IPS DF 6.9 (cell line): ENCODE measurements around the gene PPARG.

ENCODE experiments used
- DNase-seq: peaks from one replicate; pipeline ENCODE4 v3.0.0-alpha.2; 2013; ENCODE audit warnings: low read depth, low spot score
- H3K27ac ChIP-seq: one replicate; pipeline ENCODE4 v1.5.1; 2013; ENCODE audit warnings: low read length, control low read depth
- H3K27me3 ChIP-seq: 2 replicates; pipeline ENCODE4 v1.6.1; 2013; ENCODE audit warnings: mild to moderate bottlenecking, low read length; ENCODE audit not compliant: control insufficient read depth, insufficient read depth
- H3K36me3 ChIP-seq: 2 replicates; pipeline ENCODE4 v1.6.1; 2013; ENCODE audit warnings: low read length; ENCODE audit not compliant: control insufficient read depth, insufficient read depth
- H3K4me1 ChIP-seq: 2 replicates; pipeline ENCODE4 v1.6.1; 2013; ENCODE audit warnings: low read length; ENCODE audit not compliant: control insufficient read depth, insufficient read depth
- H3K4me3 ChIP-seq: 2 replicates; pipeline ENCODE4 v1.5.1; 2013; ENCODE audit warnings: mild to moderate bottlenecking, low read length
- H3K9me3 ChIP-seq: 2 replicates; pipeline ENCODE4 v1.6.1; 2013; ENCODE audit warnings: low read length, inconsistent platforms; ENCODE audit not compliant: control insufficient read depth, insufficient read depth
- WGBS: extraction: QIAGEN DNeasy Blood & Tissue Kit; methylation state at CpG from one replicate; pipeline ENCODE4 v1.1.7; 2013; ENCODE audit warnings: mixed read lengths, missing lambda C conversion rate; ENCODE audit not compliant: insufficient read length, insufficient coverage; 5-methylcytosine and 5-hydroxymethylcytosine counted together

The PPARG gene

DNA sequence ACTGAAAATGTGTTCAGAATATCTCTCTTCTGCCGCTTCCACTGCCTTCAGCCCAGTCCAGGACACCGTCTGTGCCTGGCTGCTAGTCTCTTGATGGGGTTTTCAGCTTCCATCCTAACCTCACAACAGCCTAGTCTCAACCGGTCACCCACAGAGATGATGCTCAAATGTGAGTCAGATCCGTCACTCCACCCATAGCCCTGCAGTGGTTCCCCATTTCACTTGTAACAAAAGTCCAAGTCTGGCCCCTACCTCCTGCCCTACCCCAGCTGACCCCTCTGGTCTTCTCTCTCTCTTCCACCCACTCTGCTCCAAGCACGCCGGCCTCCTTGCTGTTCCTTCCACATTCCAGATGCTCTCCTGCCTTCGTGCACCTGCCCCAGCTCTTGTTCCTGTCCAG is 68.1 kb downstream of the PPARG start:
- Histone ChIP-seq H3K27me3 (no peaks in the 10 kb centered on the region), H3K4me1 (no peaks in the 10 kb centered on the region), H3K9me3 (no peaks in the 10 kb centered on the region), H3K27ac (no peak overlapping the region), H3K4me3 (no peak overlapping the region), H3K36me3 (no peaks in the 10 kb centered on the region)
- no CpG with 5 or more reads among the region's 7 CpGs for WGBS
- DNase-seq, result no peak

DNA sequence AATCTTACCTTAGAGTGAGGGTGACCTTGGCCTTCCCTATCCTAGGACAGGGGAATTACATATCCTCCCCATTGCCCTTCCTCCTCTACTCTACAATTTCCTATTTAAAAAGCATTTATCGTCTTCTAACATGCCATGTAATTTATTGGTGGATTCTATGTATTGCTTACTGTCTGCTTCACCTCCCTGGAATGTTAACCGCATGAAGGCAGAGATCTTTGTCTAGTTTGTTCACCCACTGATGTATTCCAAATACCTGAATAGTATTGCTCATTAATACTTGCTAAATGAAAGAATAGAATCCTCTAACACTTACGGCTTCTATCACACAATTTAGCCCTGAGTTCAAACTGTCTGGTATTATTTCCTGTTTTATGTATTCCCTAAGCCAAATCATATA is 68.6 kb downstream of the PPARG start:
- Histone ChIP-seq H3K4me3 (no peak overlapping the region), H3K4me1 (no peaks in the 10 kb centered on the region), H3K27ac (no peak overlapping the region), H3K36me3 (no peaks in the 10 kb centered on the region), H3K9me3 (no peaks in the 10 kb centered on the region), H3K27me3 (no peaks in the 10 kb centered on the region)
- no peak for DNase-seq
- no CpG with 5 or more reads among the region's 3 CpGs for WGBS

DNA sequence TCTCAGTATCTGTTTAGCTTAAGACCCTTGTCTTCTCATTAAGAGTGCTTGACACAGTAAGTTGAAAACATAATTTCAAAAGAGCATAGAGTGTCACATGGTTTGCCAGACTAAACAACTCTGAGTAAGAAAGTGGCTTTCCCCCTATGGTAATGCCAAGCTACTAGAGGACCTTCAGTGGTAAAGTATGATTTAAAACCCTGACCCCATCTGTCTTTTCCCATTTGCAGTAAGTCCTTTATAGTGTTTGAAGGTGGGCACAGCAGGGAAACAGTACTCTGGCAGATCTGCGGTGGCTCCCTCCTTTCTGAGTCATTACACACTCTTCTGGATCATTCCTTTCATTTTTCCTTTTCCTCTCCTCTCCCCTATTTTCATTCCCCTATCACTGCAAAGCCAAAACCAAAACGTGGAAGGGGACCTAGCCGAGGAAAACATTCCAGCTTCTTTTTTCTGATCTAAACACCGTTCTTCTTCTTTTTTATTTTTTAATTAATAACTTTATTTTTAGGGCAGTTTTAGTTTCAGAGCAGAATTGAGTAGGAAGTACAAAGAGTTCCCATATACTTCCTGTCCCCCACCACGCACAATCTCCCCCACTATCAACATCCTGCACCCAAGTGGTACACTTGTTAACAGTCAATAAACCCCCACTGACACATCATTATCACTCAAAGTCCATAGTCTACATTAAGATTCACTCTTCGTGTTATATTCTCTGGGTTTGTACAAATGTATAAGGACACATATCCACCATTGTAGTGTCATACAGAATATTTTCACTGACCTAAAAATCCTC is 74.7 kb downstream of the PPARG start:
- no CpG with 5 or more reads among the region's 6 CpGs for WGBS
- H3K27me3 ChIP-seq, result no peaks in the 10 kb centered on the region
- H3K4me3 ChIP-seq, result no peak overlapping the region
- H3K9me3 ChIP-seq, result no peaks in the 10 kb centered on the region
- H3K4me1 ChIP-seq, result no peaks in the 10 kb centered on the region
- DNase-seq, result no peak
- no peaks in the 10 kb centered on the region for H3K36me3 ChIP-seq
- H3K27ac ChIP-seq, result no peak overlapping the region

DNA sequence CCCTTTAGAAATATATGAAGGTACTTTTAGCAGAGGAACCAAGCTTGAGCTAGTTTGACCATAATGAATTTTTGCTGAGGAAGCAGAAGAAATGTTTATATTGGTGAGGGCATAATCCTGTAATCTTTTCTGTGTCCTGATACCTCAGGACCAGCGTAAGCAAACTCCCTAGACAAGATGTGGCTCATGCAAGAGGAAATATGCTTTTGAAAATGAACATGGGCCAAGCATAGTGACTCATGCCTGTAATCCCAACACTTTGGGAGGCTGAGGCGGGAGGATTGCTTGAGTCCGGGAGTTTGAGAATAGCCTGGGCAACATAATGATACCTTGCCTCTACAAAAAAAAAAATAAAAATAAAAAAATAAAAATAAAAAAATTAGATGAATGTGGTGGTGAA is 78.5 kb downstream of the PPARG start:
- Histone ChIP-seq H3K27ac (no peak overlapping the region), H3K27me3 (no peaks in the 10 kb centered on the region), H3K36me3 (no peaks in the 10 kb centered on the region), H3K9me3 (no peaks in the 10 kb centered on the region), H3K4me1 (no peaks in the 10 kb centered on the region), H3K4me3 (no peak overlapping the region)
- WGBS, result no CpG with 5 or more reads among the region's 3 CpGs
- DNase-seq, result no peak

DNA sequence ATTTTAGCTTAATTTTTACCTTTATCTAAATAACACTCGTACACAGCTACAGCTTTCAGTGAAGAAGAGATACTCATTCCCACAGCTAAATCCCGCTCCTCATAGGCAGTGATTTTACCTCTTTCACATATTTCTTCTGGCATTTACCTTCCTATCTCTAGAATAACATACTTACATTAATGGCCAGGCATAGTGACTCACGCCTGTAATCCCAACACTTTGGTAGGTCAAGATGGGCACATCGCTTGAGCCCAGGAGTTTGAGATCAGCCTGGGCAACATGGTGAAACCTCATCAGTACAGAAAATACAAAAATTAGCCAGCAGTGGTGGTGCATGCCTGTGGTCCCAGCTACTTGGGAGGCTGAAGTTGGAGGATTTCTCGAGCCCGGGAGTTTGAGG is 80.2 kb downstream of the PPARG start:
- Histone ChIP-seq H3K4me3 (no peak overlapping the region), H3K9me3 (no peaks in the 10 kb centered on the region), H3K36me3 (no peaks in the 10 kb centered on the region), H3K27me3 (no peaks in the 10 kb centered on the region), H3K27ac (no peak overlapping the region), H3K4me1 (no peaks in the 10 kb centered on the region)
- WGBS, result no CpG with 5 or more reads among the region's 6 CpGs
- no peak for DNase-seq

DNA sequence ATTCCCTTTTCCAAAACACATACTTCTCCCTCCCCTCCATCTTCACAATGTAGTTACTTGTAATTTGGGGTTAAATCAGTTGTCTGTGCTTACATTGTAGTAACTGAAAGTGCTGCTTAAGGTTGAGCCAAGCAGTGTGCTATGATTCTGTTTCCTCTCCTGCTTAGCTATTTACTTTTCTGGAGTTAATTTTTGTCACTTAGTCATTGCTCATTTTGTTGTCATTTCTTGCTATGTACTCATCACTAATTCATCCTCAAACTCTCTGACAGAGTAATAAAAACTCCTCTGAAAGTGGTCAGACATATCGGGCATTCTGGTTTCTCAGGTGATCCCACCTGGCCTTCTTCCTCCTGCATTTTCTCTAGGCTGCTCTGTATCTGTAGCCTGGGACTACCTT is 80.7 kb downstream of the PPARG start:
- no peaks in the 10 kb centered on the region for H3K9me3 ChIP-seq
- no peak overlapping the region for H3K27ac ChIP-seq
- H3K36me3 ChIP-seq, result no peaks in the 10 kb centered on the region
- no peak overlapping the region for H3K4me3 ChIP-seq
- no CpG with 5 or more reads among the region's 1 CpG for WGBS
- H3K4me1 ChIP-seq, result no peaks in the 10 kb centered on the region
- no peaks in the 10 kb centered on the region for H3K27me3 ChIP-seq
- DNase-seq, result no peak

DNA sequence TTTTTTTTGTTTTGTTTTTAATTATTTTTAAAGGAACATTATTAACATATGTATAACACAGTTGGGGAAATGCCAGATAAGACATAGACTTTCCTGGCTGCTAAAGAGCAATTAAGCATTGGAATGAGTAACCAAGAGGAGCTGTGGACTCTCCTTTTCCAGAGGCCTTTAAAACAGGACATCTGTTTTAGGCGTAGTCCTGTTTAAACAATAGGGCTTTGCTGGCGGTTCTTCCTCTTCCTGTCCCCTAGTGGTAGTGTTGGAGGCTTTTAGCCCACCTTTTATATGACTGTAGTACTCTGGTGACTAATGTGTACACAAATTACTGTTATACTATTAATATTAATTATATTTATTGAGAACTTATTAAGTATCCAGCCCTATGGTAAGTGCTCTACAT is 81.9 kb downstream of the PPARG start:
- peak; percentile 2 for DNase-seq

DNA sequence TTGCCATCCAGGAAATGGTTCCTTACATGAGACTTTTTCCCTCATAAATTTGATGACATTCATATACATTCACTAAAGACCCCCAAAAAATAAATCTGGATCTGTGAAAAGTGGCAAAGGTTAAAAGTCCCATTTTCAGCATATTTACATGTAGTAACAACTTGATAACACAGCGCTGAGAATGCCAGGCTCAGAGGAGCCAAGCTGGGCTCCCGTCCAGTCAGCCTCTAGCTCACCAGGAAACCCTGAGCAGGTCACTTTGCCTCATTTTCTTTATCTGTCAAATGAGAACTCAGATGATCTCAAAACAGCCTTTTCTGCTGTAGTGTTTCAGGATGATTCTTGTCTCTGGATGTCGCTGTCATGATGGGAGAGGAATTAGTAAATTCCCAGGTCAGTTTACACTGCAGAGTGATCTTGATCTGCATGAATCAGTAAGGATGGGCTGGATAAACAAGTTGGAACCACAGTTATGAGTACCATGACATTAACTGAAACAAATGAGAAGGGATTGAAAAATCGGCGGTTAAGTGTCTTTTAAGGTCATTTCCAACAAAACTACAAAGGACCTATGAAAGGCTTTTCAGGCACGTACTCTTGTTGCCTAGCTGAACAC is 82.8 kb downstream of the PPARG start:
- Histone ChIP-seq H3K9me3 (no peaks in the 10 kb centered on the region), H3K4me3 (no peak overlapping the region), H3K4me1 (no peaks in the 10 kb centered on the region), H3K27me3 (no peaks in the 10 kb centered on the region), H3K36me3 (no peaks in the 10 kb centered on the region), H3K27ac (no peak overlapping the region)
- no CpG with 5 or more reads among the region's 6 CpGs for WGBS
- DNase-seq, result no peak

More for the DNA sequence above, 81.9 kb downstream of the PPARG start:
- Histone ChIP-seq H3K36me3 (no peaks in the 10 kb centered on the region), H3K27me3 (no peaks in the 10 kb centered on the region), H3K4me3 (no peak overlapping the region), H3K4me1 (no peaks in the 10 kb centered on the region), H3K27ac (no peak overlapping the region), H3K9me3 (no peaks in the 10 kb centered on the region)
- no CpG with 5 or more reads among the region's 2 CpGs for WGBS

DNA sequence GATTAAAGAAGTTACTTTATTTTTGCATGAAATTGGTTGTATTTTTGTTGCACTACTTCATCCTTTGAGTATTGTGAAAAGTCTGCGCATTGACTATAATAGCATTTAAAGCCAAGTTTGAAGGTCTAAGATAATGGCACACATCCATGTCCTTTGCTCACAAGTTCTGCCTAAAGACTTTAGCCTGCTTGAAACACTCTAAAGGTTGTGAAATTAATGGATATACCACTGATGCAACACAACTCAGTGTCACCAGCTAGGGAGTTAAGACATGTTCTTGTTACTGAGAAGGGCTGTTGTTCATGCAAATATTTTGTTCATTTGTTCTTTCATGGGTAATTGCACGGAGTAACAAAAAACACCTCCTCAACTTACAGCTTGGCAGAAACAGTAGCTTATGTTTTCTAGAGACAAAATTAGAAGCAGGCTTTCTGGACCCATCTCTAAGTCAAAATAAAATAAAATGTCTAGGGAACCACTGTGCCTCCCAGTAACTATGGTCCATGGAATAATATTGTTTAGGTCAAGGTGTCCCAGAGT is 83.9 kb downstream of the PPARG start:
- no peaks in the 10 kb centered on the region for H3K4me1 ChIP-seq
- WGBS, result no CpG with 5 or more reads among the region's 2 CpGs
- H3K27ac ChIP-seq, result no peak overlapping the region
- H3K9me3 ChIP-seq, result no peaks in the 10 kb centered on the region
- H3K36me3 ChIP-seq, result no peaks in the 10 kb centered on the region
- H3K4me3 ChIP-seq, result no peak overlapping the region
- no peak for DNase-seq
- no peaks in the 10 kb centered on the region for H3K27me3 ChIP-seq

DNA sequence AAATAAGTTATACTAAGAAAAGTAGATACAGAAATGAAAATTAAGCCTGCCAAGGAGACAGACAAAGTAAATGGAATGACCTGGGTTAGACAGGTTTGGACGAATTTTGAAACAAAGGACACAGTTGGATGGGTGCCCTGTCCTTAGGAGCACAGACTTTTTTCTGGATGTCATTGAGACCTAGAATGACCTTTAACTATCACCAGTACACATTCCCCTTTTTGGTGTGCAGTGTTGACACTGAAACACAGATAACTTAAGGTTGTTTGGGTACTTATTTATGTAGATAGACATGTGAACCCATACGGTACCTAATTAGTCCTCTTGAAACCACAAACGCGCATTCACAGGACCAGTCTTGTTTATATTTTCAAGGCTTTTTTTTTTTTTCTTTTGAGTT is 86.7 kb downstream of the PPARG start:
- no peak for DNase-seq
- Histone ChIP-seq H3K36me3 (no peaks in the 10 kb centered on the region), H3K27me3 (no peaks in the 10 kb centered on the region), H3K9me3 (no peaks in the 10 kb centered on the region), H3K4me1 (no peaks in the 10 kb centered on the region), H3K27ac (no peak overlapping the region), H3K4me3 (no peak overlapping the region)
- no CpG with 5 or more reads among the region's 4 CpGs for WGBS
